Measurements from ENCODE around the gene ARHGAP6.

DNA sequence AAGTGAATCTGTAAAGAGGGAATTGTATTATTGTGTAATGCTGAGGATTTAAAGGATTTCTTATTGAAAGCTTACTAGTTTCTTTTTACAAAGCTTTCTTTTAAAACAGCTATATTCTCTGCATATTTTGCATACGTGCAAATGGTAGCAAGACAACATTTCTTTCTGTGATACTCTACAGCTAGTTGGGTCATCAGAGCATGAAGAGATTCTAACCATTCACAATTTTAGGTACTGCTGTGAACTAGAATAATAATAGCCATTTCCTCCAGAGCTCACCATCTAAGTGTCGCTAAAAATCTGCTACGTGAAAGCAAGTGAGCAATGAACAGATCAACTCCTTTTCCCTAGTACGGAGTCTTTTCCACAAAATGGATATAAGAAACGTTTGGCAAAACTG, 37.3 kb downstream of the ARHGAP6 start:
- TF ChIP-seq, protein P1, sequence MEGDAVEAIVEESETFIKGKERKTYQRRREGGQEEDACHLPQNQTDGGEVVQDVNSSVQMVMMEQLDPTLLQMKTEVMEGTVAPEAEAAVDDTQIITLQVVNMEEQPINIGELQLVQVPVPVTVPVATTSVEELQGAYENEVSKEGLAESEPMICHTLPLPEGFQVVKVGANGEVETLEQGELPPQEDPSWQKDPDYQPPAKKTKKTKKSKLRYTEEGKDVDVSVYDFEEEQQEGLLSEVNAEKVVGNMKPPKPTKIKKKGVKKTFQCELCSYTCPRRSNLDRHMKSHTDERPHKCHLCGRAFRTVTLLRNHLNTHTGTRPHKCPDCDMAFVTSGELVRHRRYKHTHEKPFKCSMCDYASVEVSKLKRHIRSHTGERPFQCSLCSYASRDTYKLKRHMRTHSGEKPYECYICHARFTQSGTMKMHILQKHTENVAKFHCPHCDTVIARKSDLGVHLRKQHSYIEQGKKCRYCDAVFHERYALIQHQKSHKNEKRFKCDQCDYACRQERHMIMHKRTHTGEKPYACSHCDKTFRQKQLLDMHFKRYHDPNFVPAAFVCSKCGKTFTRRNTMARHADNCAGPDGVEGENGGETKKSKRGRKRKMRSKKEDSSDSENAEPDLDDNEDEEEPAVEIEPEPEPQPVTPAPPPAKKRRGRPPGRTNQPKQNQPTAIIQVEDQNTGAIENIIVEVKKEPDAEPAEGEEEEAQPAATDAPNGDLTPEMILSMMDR (IDR thresholded peaks at IDR 0.05), result no peak
- TF ChIP-seq POLR2AphosphoS5 (IDR thresholded peaks at IDR 0.05), result no peak
